ENCODE data around the gene NUDC.

NUDC gene

GRCh38 chr1:26993237-26994019 lies 71.9 kb downstream of the NUDC start, which contains the start of gene TRNP1:
TSS of gene TRNP1 (plus strand) at chr1:26993692. CDS start at chr1:26993787, 95 bp downstream.
- peak within 1 kb of the TSS in 1 of 2 donors; percentile 20 for H3K27ac Mint-ChIP-seq
- DNase-seq: peak; percentile 44 to 52 (median 51)
- peak within 1 kb of the TSS; percentile 79 to 80 for H3K4me3 Mint-ChIP-seq
- peaks cover 11 to 15% of the 10 kb centered on the region in 2 donors for H3K4me1 Mint-ChIP-seq (ENCODE audit: low read depth in 2 of 2)
- peaks cover 47 to 79% of the 10 kb centered on the region in 2 donors for H3K27me3 Mint-ChIP-seq
- peak; percentile 68 for ATAC-seq (replicated peaks)
- no peaks in the 10 kb centered on the region for H3K36me3 Mint-ChIP-seq (ENCODE audit: insufficient read depth)
- H3K9me3 Mint-ChIP-seq: no peaks in the 10 kb centered on the region

DNA sequence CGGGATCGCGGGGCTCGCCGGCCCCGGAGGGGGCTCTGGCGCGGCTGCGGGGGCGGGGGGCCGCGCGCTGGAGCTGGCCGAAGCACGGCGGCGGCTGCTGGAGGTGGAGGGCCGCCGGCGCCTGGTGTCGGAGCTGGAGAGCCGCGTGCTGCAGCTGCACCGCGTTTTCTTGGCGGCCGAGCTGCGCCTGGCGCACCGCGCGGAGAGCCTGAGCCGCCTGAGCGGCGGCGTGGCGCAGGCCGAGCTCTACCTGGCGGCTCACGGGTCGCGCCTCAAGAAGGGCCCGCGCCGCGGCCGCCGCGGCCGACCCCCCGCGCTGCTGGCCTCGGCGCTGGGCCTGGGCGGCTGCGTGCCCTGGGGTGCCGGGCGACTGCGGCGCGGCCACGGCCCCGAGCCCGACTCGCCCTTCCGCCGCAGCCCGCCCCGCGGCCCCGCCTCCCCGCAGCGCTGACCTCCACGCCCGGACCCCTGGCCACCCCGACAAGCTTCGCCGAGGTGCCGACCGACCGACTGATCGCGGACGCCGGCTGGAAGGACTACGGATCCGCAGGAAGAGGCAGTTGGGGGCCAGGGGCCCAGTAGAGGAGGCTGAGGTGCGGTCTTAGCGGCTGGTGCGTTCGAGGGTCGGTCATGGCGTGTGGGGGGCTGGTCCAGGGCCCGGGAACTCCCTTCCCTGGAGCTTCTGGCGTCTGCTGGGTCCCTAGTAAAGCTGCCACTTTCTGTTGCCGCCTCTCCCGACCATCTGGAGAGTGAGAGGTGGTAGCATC lies 72.7 kb downstream of the NUDC start:
- Mint-ChIP-seq H3K4me3 (peak overlapping the region; percentile 62 to 65), H3K9me3 (no peaks in the 10 kb centered on the region), H3K36me3 (ENCODE audit: insufficient read depth) (no peaks in the 10 kb centered on the region), H3K4me1 (ENCODE audit: low read depth in 2 of 2) (peaks cover 11 to 15% of the 10 kb centered on the region in 2 donors), H3K27me3 (peaks cover 47 to 78% of the 10 kb centered on the region in 2 donors), H3K27ac (no peak overlapping the region)
- DNase-seq (no peak), ATAC-seq (replicated peaks) (peak; percentile 43)

DNA sequence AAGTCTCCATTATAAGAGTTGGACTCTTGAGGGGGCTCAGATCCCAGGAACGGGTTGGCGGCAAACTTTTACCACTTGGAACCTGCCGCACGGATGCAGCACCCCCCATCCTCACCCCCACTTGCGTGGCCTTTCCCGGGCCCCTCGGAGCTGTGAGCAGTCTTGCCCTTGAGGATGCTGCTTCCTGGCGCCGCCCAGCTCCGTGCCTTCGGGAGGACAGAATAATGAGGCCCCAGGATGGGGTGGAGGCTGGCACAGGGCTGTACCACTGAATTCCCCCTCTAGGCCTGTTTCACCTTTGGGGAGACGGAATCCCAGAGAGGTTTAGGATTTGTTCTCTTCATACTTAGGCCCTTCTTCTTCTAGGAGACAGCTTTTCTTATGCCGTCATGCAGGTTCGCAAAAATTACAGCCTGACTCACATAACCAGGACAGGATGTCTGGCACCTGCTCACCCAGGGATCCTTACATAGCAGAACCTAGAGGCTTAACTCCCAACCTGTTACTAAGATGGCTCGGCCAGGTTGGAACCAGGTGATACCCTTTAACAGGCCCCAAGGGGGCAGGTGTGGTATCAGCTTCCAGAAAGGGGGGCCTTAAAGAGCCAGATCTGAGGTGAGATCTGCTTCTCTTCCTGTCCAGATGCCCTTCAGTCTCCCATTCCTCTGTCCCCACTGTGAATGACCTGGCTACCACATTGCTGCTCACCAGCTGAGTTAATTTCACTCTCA lies 73.4 kb downstream of the NUDC start:
- Mint-ChIP-seq H3K27me3 (peaks cover 40 to 70% of the 10 kb centered on the region in 2 donors), H3K9me3 (no peaks in the 10 kb centered on the region), H3K4me3 (peak overlapping the region; percentile 62 to 65), H3K36me3 (ENCODE audit: insufficient read depth) (no peaks in the 10 kb centered on the region), H3K27ac (no peak overlapping the region), H3K4me1 (ENCODE audit: low read depth in 2 of 2) (peaks cover 11 to 15% of the 10 kb centered on the region in 2 donors)
- no peak for DNase-seq
- ATAC-seq (replicated peaks): no peak

DNA sequence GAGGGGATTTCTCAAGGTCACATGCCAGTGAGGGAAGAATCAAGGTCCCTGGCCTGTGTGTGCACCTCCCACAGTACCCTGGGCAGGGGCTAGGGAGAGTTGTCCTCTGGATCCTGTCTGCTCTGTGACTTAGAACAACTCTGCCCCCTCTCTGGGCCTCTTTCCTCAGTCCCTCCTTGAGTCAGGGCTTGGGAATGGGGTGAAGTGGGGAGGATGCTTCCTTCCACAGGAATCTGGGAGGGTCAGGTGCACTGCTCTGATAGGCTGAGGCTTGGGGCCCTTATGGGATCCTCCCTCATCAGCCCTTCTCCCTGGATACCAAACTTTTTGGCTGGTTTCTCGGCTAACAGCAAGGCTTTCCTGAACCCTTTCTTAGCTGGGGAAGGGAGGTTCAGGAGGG lies 74.5 kb downstream of the NUDC start:
- H3K4me3 Mint-ChIP-seq: no peak overlapping the region
- peaks cover 37 to 59% of the 10 kb centered on the region in 2 donors for H3K27me3 Mint-ChIP-seq
- H3K4me1 Mint-ChIP-seq (ENCODE audit: low read depth in 2 of 2): peaks cover 11 to 15% of the 10 kb centered on the region in 2 donors
- ATAC-seq (replicated peaks): no peak
- H3K27ac Mint-ChIP-seq: no peak overlapping the region
- no peaks in the 10 kb centered on the region for H3K9me3 Mint-ChIP-seq
- DNase-seq: no peak
- no peaks in the 10 kb centered on the region for H3K36me3 Mint-ChIP-seq (ENCODE audit: insufficient read depth)
